TTC549 (cell line): Measurements from ENCODE around the gene DAB2IP.
"Not testable (repeated sequence)": the region's sequence is repeated elsewhere in the genome, so short reads cannot be mapped to it uniquely, and the experiment has no call there.

Source experiments
- FAIRE-seq: peaks from 2 replicates; lab custom pipeline; 2012; peaks lifted over from hg19 to GRCh38; lab: Jason Lieb, UNC

Gene DAB2IP

GRCh38 chr9:121776739-121777637, 125.6 kb downstream of the DAB2IP start:
- FAIRE-seq = no peak

GRCh38 chr9:121778252-121779225, 127.1 kb downstream of the DAB2IP start:
- FAIRE-seq = no peak

- FAIRE-seq = no peak
Measured at GRCh38 chr9:121779381-121780117, 128.1 kb downstream of the DAB2IP start.

- no peak for FAIRE-seq
Measured at GRCh38 chr9:121780177-121781040, 129.0 kb downstream of the DAB2IP start.

- FAIRE-seq = no peak
Measured at GRCh38 chr9:121781145-121781548, 129.7 kb downstream of the DAB2IP start.

- FAIRE-seq = no peak
Measured at GRCh38 chr9:121781701-121782464, 130.4 kb downstream of the DAB2IP start.

GRCh38 chr9:121782514-121783110, 131.2 kb downstream of the DAB2IP start:
- no peak for FAIRE-seq

- no peak for FAIRE-seq
Measured at GRCh38 chr9:121783111-121783510, 131.7 kb downstream of the DAB2IP start.

- no peak for FAIRE-seq
Measured at GRCh38 chr9:121783521-121784507, 132.4 kb downstream of the DAB2IP start.

GRCh38 chr9:121784731-121785411, 133.4 kb downstream of the DAB2IP start:
- FAIRE-seq = no peak

GRCh38 chr9:121785673-121786542, 134.5 kb downstream of the DAB2IP start:
- no peak for FAIRE-seq

- no peak for FAIRE-seq
Measured at GRCh38 chr9:121786543-121786948, 135.1 kb downstream of the DAB2IP start.

GRCh38 chr9:121786998-121787422, 135.6 kb downstream of the DAB2IP start:
- no peak for FAIRE-seq

- no peak for FAIRE-seq
Measured at GRCh38 chr9:121788686-121789366, 137.4 kb downstream of the DAB2IP start.

GRCh38 chr9:121790841-121791240, 139.4 kb downstream of the DAB2IP start:
- no peak for FAIRE-seq

- FAIRE-seq = not testable (repeated sequence)
Measured at GRCh38 chr9:121792476-121792875, 141.0 kb downstream of the DAB2IP start.
